Ovary (tissue), 3 donors: ENCODE results near the gene BTNL9.

ENCODE experiments used
- CTCF ChIP-seq, 3 donors: fragments of 450-650 bp in 2 of 3; fragments of 200-600 bp in 1 of 3; IDR thresholded peaks; one replicate each; pipeline versions ENCODE4 v1.5.1 to v1.8.0; 2016 to 2022; ENCODE audit warnings: antibody characterized with exemption in 3 of 3, mild to moderate bottlenecking in 1 of 3
- POLR2A ChIP-seq: fragments of 450-650 bp; IDR thresholded peaks from one replicate; pipeline ENCODE4 v1.6.1; 2017; ENCODE audit warnings: antibody characterized with exemption, mild to moderate bottlenecking, moderate library complexity
- donor health status: DM: no; HTN: no; CAD: no.

- no peak for TF ChIP-seq CTCF (IDR thresholded peaks at IDR 0.05)
- TF ChIP-seq POLR2A, result no peak
Observed at GRCh38 chr5:181060231-181060590, 20.1 kb downstream of the BTNL9 start.
